GM12878 (cell line): ENCODE results near the gene CFAP99.

Experiments used
- CTCF ChIP-seq, 3 experiments: IDR thresholded peaks in 2 of 3; conservative IDR thresholded peaks in 1 of 3; 2 replicates each; pipeline ENCODE4 v1.5.1; 2011; ENCODE audit warnings: low read depth in 3 of 3, low read length in 3 of 3, mild to moderate bottlenecking in 3 of 3, control low read depth in 2 of 3, moderate library complexity in 2 of 3, inconsistent platforms in 1 of 3, mixed read lengths in 1 of 3; ENCODE audit not compliant: control insufficient read depth in 2 of 3, insufficient read depth in 1 of 3; ENCODE audit errors: extremely low read depth in 1 of 3
- FOXM1 ChIP-seq: IDR thresholded peaks from 2 replicates; pipeline ENCODE4 v1.6.1; 2012; ENCODE audit warnings: low read depth, mild to moderate bottlenecking, inconsistent platforms, low read length, moderate library complexity
- NBN ChIP-seq: fragments of 450-650 bp; IDR thresholded peaks from 2 replicates; pipeline ENCODE4 v1.6.1; 2016
- RFX5 ChIP-seq: IDR thresholded peaks from 2 replicates; pipeline ENCODE4 v1.6.1; 2011; ENCODE audit warnings: low read depth, low read length, improper control_type of control experiment
- YY1 ChIP-seq: IDR thresholded peaks from 2 replicates; pipeline ENCODE4 v1.6.1; 2011; ENCODE audit warnings: low read depth, mild to moderate bottlenecking, low read length
- ZSCAN29 ChIP-seq: fragments of 450-650 bp; IDR thresholded peaks from 2 replicates; pipeline ENCODE4 v1.6.1; 2017; ENCODE audit warnings: mild to moderate bottlenecking, moderate library complexity
- TF ChIP-seq, protein P1 (sequence below): fragments of 450-650 bp; IDR thresholded peaks from 2 replicates; pipeline ENCODE4 v1.6.1; 2017; ENCODE audit warnings: mild to moderate bottlenecking, moderate library complexity
- TF ChIP-seq, protein P2 (sequence below): IDR thresholded peaks from 2 replicates; pipeline ENCODE4 v1.6.1; 2012; ENCODE audit warnings: low read length, inconsistent platforms

GRCh38 chr4:2417226-2417764 lies 1.5 kb upstream of the CFAP99 start:
- TF ChIP-seq ZSCAN29 (no peak), CTCF (IDR thresholded peaks at IDR 0.05 in 2 of 3, conservative IDR thresholded peaks at IDR 0.05 in 1 of 3; ENCODE audit: control insufficient read depth in 2 of 3, extremely low read depth in 1 of 3, insufficient read depth in 1 of 3, low read depth in 3 of 3, low read length in 3 of 3) (no peak), RFX5 (no peak), YY1 (no peak), FOXM1 (no peak), NBN (no peak)
- TF ChIP-seq, protein P1, sequence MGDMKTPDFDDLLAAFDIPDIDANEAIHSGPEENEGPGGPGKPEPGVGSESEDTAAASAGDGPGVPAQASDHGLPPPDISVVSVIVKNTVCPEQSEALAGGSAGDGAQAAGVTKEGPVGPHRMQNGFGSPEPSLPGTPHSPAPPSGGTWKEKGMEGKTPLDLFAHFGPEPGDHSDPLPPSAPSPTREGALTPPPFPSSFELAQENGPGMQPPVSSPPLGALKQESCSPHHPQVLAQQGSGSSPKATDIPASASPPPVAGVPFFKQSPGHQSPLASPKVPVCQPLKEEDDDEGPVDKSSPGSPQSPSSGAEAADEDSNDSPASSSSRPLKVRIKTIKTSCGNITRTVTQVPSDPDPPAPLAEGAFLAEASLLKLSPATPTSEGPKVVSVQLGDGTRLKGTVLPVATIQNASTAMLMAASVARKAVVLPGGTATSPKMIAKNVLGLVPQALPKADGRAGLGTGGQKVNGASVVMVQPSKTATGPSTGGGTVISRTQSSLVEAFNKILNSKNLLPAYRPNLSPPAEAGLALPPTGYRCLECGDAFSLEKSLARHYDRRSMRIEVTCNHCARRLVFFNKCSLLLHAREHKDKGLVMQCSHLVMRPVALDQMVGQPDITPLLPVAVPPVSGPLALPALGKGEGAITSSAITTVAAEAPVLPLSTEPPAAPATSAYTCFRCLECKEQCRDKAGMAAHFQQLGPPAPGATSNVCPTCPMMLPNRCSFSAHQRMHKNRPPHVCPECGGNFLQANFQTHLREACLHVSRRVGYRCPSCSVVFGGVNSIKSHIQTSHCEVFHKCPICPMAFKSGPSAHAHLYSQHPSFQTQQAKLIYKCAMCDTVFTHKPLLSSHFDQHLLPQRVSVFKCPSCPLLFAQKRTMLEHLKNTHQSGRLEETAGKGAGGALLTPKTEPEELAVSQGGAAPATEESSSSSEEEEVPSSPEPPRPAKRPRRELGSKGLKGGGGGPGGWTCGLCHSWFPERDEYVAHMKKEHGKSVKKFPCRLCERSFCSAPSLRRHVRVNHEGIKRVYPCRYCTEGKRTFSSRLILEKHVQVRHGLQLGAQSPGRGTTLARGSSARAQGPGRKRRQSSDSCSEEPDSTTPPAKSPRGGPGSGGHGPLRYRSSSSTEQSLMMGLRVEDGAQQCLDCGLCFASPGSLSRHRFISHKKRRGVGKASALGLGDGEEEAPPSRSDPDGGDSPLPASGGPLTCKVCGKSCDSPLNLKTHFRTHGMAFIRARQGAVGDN, result no peak
- TF ChIP-seq, protein P2, sequence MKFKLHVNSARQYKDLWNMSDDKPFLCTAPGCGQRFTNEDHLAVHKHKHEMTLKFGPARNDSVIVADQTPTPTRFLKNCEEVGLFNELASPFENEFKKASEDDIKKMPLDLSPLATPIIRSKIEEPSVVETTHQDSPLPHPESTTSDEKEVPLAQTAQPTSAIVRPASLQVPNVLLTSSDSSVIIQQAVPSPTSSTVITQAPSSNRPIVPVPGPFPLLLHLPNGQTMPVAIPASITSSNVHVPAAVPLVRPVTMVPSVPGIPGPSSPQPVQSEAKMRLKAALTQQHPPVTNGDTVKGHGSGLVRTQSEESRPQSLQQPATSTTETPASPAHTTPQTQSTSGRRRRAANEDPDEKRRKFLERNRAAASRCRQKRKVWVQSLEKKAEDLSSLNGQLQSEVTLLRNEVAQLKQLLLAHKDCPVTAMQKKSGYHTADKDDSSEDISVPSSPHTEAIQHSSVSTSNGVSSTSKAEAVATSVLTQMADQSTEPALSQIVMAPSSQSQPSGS, result no peak
